Activated gamma-delta T cell treated with Interleukin-2 at 50 U/mL for 16 hours (primary cell): Measurements from ENCODE around the gene ATE1.
A peak's percentile ranks its signal among the peaks of the same experiment; 100 is the strongest.
"Not testable (repeated sequence)": the region's sequence is repeated elsewhere in the genome, so short reads cannot be mapped to it uniquely, and the experiment has no call there.

Experiments used
- DNase-seq: peaks from one replicate; pipeline ENCODE4 v3.0.0-alpha.2; 2020

Gene ATE1

GRCh38 chr10:121929585-121930267 lies 1.9 kb upstream of the ATE1 start:
- not testable (repeated sequence) for DNase-seq

GRCh38 chr10:121928528-121928884 lies 675 bp upstream of the ATE1 start:
- no peak for DNase-seq

- peak; percentile 17 for DNase-seq
These were observed 452 bp downstream of the ATE1 start for GRCh38 chr10:121927318-121927840.

GRCh38 chr10:121926671-121927317 lies 1.0 kb downstream of the ATE1 start:
- DNase-seq = no peak

- DNase-seq = no peak
These were observed 1.7 kb downstream of the ATE1 start for GRCh38 chr10:121926157-121926556.

- no peak for DNase-seq
These were observed 6.4 kb downstream of the ATE1 start for GRCh38 chr10:121921238-121921931.

- DNase-seq = no peak
These were observed 8.2 kb downstream of the ATE1 start for GRCh38 chr10:121919666-121920065.

GRCh38 chr10:121918800-121919199 lies 9.0 kb downstream of the ATE1 start:
- DNase-seq = not testable (repeated sequence)

GRCh38 chr10:121914661-121915060 lies 13.2 kb downstream of the ATE1 start:
- no peak for DNase-seq

- no peak for DNase-seq
These were observed 16.5 kb downstream of the ATE1 start for GRCh38 chr10:121911421-121911697.

- no peak for DNase-seq
These were observed 17.0 kb downstream of the ATE1 start for GRCh38 chr10:121910673-121911420.

GRCh38 chr10:121904888-121905287 lies 22.9 kb downstream of the ATE1 start:
- DNase-seq = no peak

GRCh38 chr10:121900443-121901174 lies 27.2 kb downstream of the ATE1 start:
- no peak for DNase-seq

GRCh38 chr10:121899727-121900126 lies 28.1 kb downstream of the ATE1 start:
- no peak for DNase-seq

- no peak for DNase-seq
These were observed 36.7 kb downstream of the ATE1 start for GRCh38 chr10:121891103-121891502.

- no peak for DNase-seq
These were observed 38.6 kb downstream of the ATE1 start for GRCh38 chr10:121889212-121889611.

- DNase-seq = peak; percentile 28
These were observed 40.7 kb downstream of the ATE1 start for GRCh38 chr10:121886997-121887622.

- DNase-seq = no peak
These were observed 41.6 kb downstream of the ATE1 start for GRCh38 chr10:121886181-121886580.

- no peak for DNase-seq
These were observed 46.9 kb downstream of the ATE1 start for GRCh38 chr10:121880895-121881294.

- no peak for DNase-seq
These were observed 48.4 kb downstream of the ATE1 start for GRCh38 chr10:121879476-121879875.

- no peak for DNase-seq
These were observed 54.6 kb downstream of the ATE1 start for GRCh38 chr10:121873236-121873635.

- no peak for DNase-seq
These were observed 57.4 kb downstream of the ATE1 start for GRCh38 chr10:121870413-121870812.
